HepG2 (cell line): ENCODE measurements around the gene PRSS3. TPM values are rescaled to one million over a fixed set of nuclear protein-coding genes. Genes with fewer than 3 reads are reported as not detected.
"Not testable (repeated sequence)": the region's sequence is repeated elsewhere in the genome, so short reads cannot be mapped to it uniquely, and the experiment has no call there.

Experiments used
- ATAC-seq: fragments of 200-7000 bp; cut with Tn5 transposase; 3 replicates; pipeline ENCODE4 v1.9.1; 2020; ENCODE audit warnings: mild to moderate bottlenecking, moderate library complexity
- BruUV-seq: library from RNA; stranded (reverse); fragments of 400-500 nt; replicated peaks from 2 replicates; lab custom pipeline; 2021; lab: Mats Ljungman, UMichigan
- CTCF ChIA-PET: fragments of 300-600 bp; formaldehyde crosslinking; extraction: SDS; loops from one replicate; lab custom pipeline; 2021; ENCODE audit warnings: low total read pairs, inconsistent platforms, low intra/inter-chr PET ratio; lab: Yijun Ruan, JAX
- POLR2A ChIA-PET: fragments of 350-600 bp; sonication (Branson Sonifier 250); formaldehyde crosslinking; loops from one replicate; lab custom pipeline; 2020; ENCODE audit warnings: antibody characterized with exemption, inconsistent platforms; lab: Yijun Ruan, JAX
- DNase-seq: peaks from one replicate; pipeline ENCODE4 v3.0.0-alpha.2; 2015; ENCODE audit warnings: low spot score
- FAIRE-seq: peaks from 3 replicates; lab custom pipeline; 2011; peaks lifted over from hg19 to GRCh38; lab: Jason Lieb, UNC
- H2AFZ ChIP-seq: one replicate; pipeline ENCODE4 v1.6.1; 2011; ENCODE audit warnings: low read length, inconsistent platforms
- H3K27ac ChIP-seq: fragments of 300-600 bp; 3 replicates; pipeline ENCODE4 v1.8.0; 2011; ENCODE audit warnings: mixed run types, mild to moderate bottlenecking, mixed read lengths, low read length, inconsistent platforms; ENCODE audit not compliant: insufficient read depth; ENCODE audit errors: extremely low read length
- H3K27me3 ChIP-seq, 2 experiments: fragments of 200-600 bp in 1 of 2; 2 replicates in 1 of 2; 3 replicates in 1 of 2; pipeline versions ENCODE4 v1.6.0 to v1.8.0; 2011; ENCODE audit warnings: low read length in 2 of 2, mild to moderate bottlenecking in 2 of 2, moderate library complexity in 2 of 2, inconsistent platforms in 1 of 2; ENCODE audit not compliant: insufficient read depth in 2 of 2, control insufficient read depth in 1 of 2
- H3K36me3 ChIP-seq, 2 experiments: fragments of 200-600 bp in 1 of 2; replicated peaks in 1 of 2; 2 replicates in 1 of 2; 3 replicates in 1 of 2; pipeline versions ENCODE4 v1.5.1 to v1.8.0; 2011; ENCODE audit warnings: low read length in 2 of 2, inconsistent platforms in 1 of 2; ENCODE audit not compliant: insufficient read depth in 2 of 2, control insufficient read depth in 1 of 2
- H3K4me1 ChIP-seq: 2 replicates; pipeline ENCODE4 v1.5.1; 2012; ENCODE audit warnings: low read length, inconsistent platforms; ENCODE audit not compliant: insufficient read depth
- H3K4me2 ChIP-seq: 2 replicates; pipeline ENCODE4 v1.6.0; 2011; ENCODE audit warnings: low read depth, low read length, inconsistent platforms
- H3K4me3 ChIP-seq, 3 experiments: fragments of 200-600 bp in 1 of 3; sonication (generic), shearing (Covaris generic) in 1 of 3; replicated peaks in 1 of 3; 2 replicates each; pipeline ENCODE4 v1.5.1; 2011 to 2016; ENCODE audit warnings: low read length in 3 of 3, inconsistent platforms in 2 of 3, low read depth in 2 of 3, mild to moderate bottlenecking in 2 of 3, control low read depth in 1 of 3, mixed read lengths in 1 of 3; ENCODE audit not compliant: insufficient read depth in 1 of 3
- H3K79me2 ChIP-seq: one replicate; pipeline ENCODE4 v1.6.1; 2011; ENCODE audit warnings: low read length, inconsistent platforms; ENCODE audit not compliant: insufficient read depth
- H3K9ac ChIP-seq: 2 replicates; pipeline ENCODE4 v1.6.0; 2011; ENCODE audit warnings: mild to moderate bottlenecking, low read depth, low read length, inconsistent platforms; ENCODE audit not compliant: insufficient read depth
- H3K9me3 ChIP-seq: 2 replicates; pipeline ENCODE4 v1.5.1; 2012; ENCODE audit warnings: mild to moderate bottlenecking, low read length
- H4K20me1 ChIP-seq: 2 replicates; pipeline ENCODE4 v1.6.0; 2011; ENCODE audit warnings: inconsistent platforms, mild to moderate bottlenecking, low read length, moderate library complexity; ENCODE audit not compliant: insufficient read depth
- ATF7 ChIP-seq, 2 experiments: fragments of 450-650 bp in 1 of 2; sonication (generic) in 1 of 2; formaldehyde crosslinking in 1 of 2; IDR thresholded peaks; 2 replicates each; pipeline versions ENCODE4 v1.4.0 to v1.6.1; 2016 to 2020; ENCODE audit warnings: antibody characterized with exemption in 1 of 2, mild to moderate bottlenecking in 1 of 2, missing genetic modification reagents in 1 of 2
- DRAP1 ChIP-seq: IDR thresholded peaks from 2 replicates; pipeline ENCODE4 v1.6.1; 2016; ENCODE audit warnings: missing genetic modification reagents, missing compliant biosample characterization
- GZF1 ChIP-seq: sonication (generic); formaldehyde crosslinking; IDR thresholded peaks from 2 replicates; pipeline ENCODE4 v1.5.1; 2020; ENCODE audit warnings: mild to moderate bottlenecking, missing genetic modification reagents
- MED8 ChIP-seq: sonication (generic); formaldehyde crosslinking; IDR thresholded peaks from 2 replicates; pipeline ENCODE4 v1.8.1; 2023; ENCODE audit warnings: mild to moderate bottlenecking, missing genetic modification reagents; ENCODE audit not compliant: insufficient replicate concordance
- NR0B2 ChIP-seq: sonication (generic); formaldehyde crosslinking; IDR thresholded peaks from 2 replicates; pipeline ENCODE4 v1.4.0; 2020; ENCODE audit warnings: mild to moderate bottlenecking, missing genetic modification reagents
- NR2F2 ChIP-seq: IDR thresholded peaks from 2 replicates; pipeline ENCODE4 v1.6.1; 2012; ENCODE audit warnings: low read depth, inconsistent platforms, borderline replicate concordance
- POLR2A ChIP-seq, 2 experiments: IDR thresholded peaks; 2 replicates each; pipeline ENCODE4 v1.6.1; 2011; ENCODE audit warnings: low read depth in 2 of 2, low read length in 2 of 2, mild to moderate bottlenecking in 1 of 2, moderate library complexity in 1 of 2; ENCODE audit not compliant: insufficient read depth in 1 of 2
- SOX5 ChIP-seq: IDR thresholded peaks from 2 replicates; pipeline ENCODE4 v1.6.1; 2016; ENCODE audit warnings: borderline replicate concordance
- TBP ChIP-seq: sonication (generic); formaldehyde crosslinking; IDR thresholded peaks from 2 replicates; pipeline ENCODE4 v1.5.0; 2020; ENCODE audit warnings: missing genetic modification reagents
- ZC3H13 ChIP-seq: sonication (generic); formaldehyde crosslinking; IDR thresholded peaks from 2 replicates; pipeline ENCODE4 v1.8.1; 2023; ENCODE audit warnings: mild to moderate bottlenecking, missing genetic modification reagents, moderate library complexity
- ZFP36 ChIP-seq: fragments of 150-350 bp; IDR thresholded peaks from 2 replicates; pipeline ENCODE4 v1.6.1; 2018; ENCODE audit warnings: borderline replicate concordance, low read length, low read depth; ENCODE audit not compliant: partially characterized antibody
- ZNF20 ChIP-seq: sonication (generic); formaldehyde crosslinking; IDR thresholded peaks from 2 replicates; pipeline ENCODE4 v1.4.0; 2020; ENCODE audit warnings: mild to moderate bottlenecking, moderate library complexity, missing genetic modification reagents
- ZNF333 ChIP-seq: sonication (generic); formaldehyde crosslinking; IDR thresholded peaks from 2 replicates; pipeline ENCODE4 v1.4.0; 2020; ENCODE audit warnings: mild to moderate bottlenecking, missing genetic modification reagents, borderline replicate concordance
- ZNF550 ChIP-seq: sonication (generic); formaldehyde crosslinking; IDR thresholded peaks from 2 replicates; pipeline ENCODE4 v1.4.0; 2020; ENCODE audit warnings: mild to moderate bottlenecking, missing genetic modification reagents, borderline replicate concordance
- whole genome bisulfite sequencing: methylation state at CpG from one replicate; pipeline ENCODE4 v1.1.6; 2017; ENCODE audit warnings: low lambda C conversion rate; 5-methylcytosine and 5-hydroxymethylcytosine counted together
- in situ Hi-C: cut with HindIII; loops from 2 replicates; pipeline ENCODE4 v1.10.0; 2017; ENCODE audit warnings: low pct_unique_long_range_greater_than_20kb; ENCODE audit not compliant: extremely low pct_ligation_motif_present
- intact Hi-C: fragments of 100-400 bp; cut with micrococcal nuclease; formaldehyde crosslinking; loops from one replicate; pipeline ENCODE4 v1.10.0; 2022; ENCODE audit not compliant: unreplicated experiment
- polyA plus RNA-seq, 8 experiments: library from polyadenylated mRNA; depleted of rRNA in 3 of 8; stranded (reverse) in 7 of 8; unstranded in 1 of 8; fragments of >200 nt; fragmentation: Illumina TruSeq in 4 of 8; extraction: Trizol in 4 of 8; gene quantifications; 2 replicates each; pipeline versions ENCODE4 v1.2.1 to v1.2.3, GENCODE V29; 2011 to 2016; ENCODE audit warnings: low read depth in 4 of 8, missing spikeins in 1 of 8, mixed read lengths in 1 of 8; ENCODE audit not compliant: insufficient read depth in 1 of 8
- total RNA-seq, 5 experiments: library from RNA; depleted of rRNA; stranded (reverse); fragments of >200 nt; fragmentation: Illumina TruSeq; extraction: Trizol; gene quantifications; 2 replicates each; pipeline ENCODE4 v1.2.3, GENCODE V29; 2016; ENCODE audit warnings: low read depth in 1 of 5

Gene PRSS3
- total and polyA plus RNA-seq, 2 of the 13 experiments (the other 11 are each of a cell fraction or from before 2014, with no cell fraction given) = not detected

GRCh38 chr9:33846231-33846630 lies 50.9 kb downstream of the PRSS3 start:
- Histone ChIP-seq H3K27me3 (no peaks in the 10 kb centered on the region), H3K4me1 (peaks cover 49% of the 10 kb centered on the region), H2AFZ (no peak overlapping the region), H3K79me2 (peaks cover 90% of the 10 kb centered on the region), H3K27ac (no peak overlapping the region), H3K36me3 (0 out of 5 replicates have a peak, but pooled peaks cover 0 to 3% of the 10 kb centered on the region in 2 experiments), H3K4me2 (no peak overlapping the region; the same call in 1 of the 2 replicates), H3K9ac (no peak overlapping the region), H3K4me3 (no peak overlapping the region)
- POLR2A ChIA-PET = no interaction called here
- in situ Hi-C loops = no loop called here
- BruUV-seq = no TSS peak
- CTCF ChIA-PET = no interaction called here
- WGBS = 96% methylated on average over 4 of the region's 4 CpGs
- FAIRE-seq (no peak), ATAC-seq (no peak), DNase-seq (no peak)
- intact Hi-C loops = no loop called here
- TF ChIP-seq GZF1 = no peak
- TF ChIP-seq POLR2A (IDR thresholded peaks at IDR 0.05; ENCODE audit: insufficient read depth in 1 of 2, low read depth in 2 of 2, low read length in 2 of 2) = no peak
- TF ChIP-seq ZC3H13 (CRISPR knock-in tag) = no peak
- no peak for TF ChIP-seq SOX5 (CRISPR knock-in tag)
- TF ChIP-seq NR2F2 = no peak
- no peak for TF ChIP-seq ZFP36
- no peak for TF ChIP-seq MED8 (CRISPR knock-in tag)
- TF ChIP-seq ZNF333 (CRISPR knock-in tag) = no peak
- no peak for TF ChIP-seq ATF7 (IDR thresholded peaks at IDR 0.05)
- TF ChIP-seq ATF7 (CRISPR knock-in tag; IDR thresholded peaks at IDR 0.05) = no peak
- no peak for TF ChIP-seq DRAP1 (CRISPR knock-in tag)
- TF ChIP-seq ZNF20 = no peak
- no peak for TF ChIP-seq TBP
- TF ChIP-seq NR0B2 (CRISPR knock-in tag) = no peak
- TF ChIP-seq ZNF550 (CRISPR knock-in tag) = no peak
- TF ChIP-seq, all 625 proteins: peak for 0
- Histone ChIP-seq H3K9me3 (no peaks in the 10 kb centered on the region), H4K20me1 (peaks cover 53% of the 10 kb centered on the region)

- peaks cover 61% of the 10 kb centered on the region for H4K20me1 ChIP-seq
- POLR2A ChIA-PET = interaction anchor here (1.0 to 1.1 kb wide), 2 partner anchors 8 to 30 kb away, joined by 3 to 4 read pairs; no protein-coding TSS in a partner anchor
- H3K4me2 ChIP-seq, FAIRE-seq, BruUV-seq, H2AFZ ChIP-seq, H3K9ac ChIP-seq, in situ Hi-C loops, ATAC-seq, DNase-seq, CTCF ChIA-PET, H3K27ac ChIP-seq, H3K9me3 ChIP-seq, intact Hi-C loops, H3K4me3 ChIP-seq, H3K36me3 ChIP-seq, H3K27me3 ChIP-seq: not testable (repeated sequence)
- H3K79me2 ChIP-seq = peaks cover 90% of the 10 kb centered on the region
- H3K4me1 ChIP-seq = peaks cover 63% of the 10 kb centered on the region
- 89% methylated on average over 3 of the region's 3 CpGs for WGBS
These were observed 52.5 kb downstream of the PRSS3 start for GRCh38 chr9:33847894-33848205.
